GM04503 (cell line): ENCODE data around the gene H2AZ2.
A peak's percentile ranks its signal among the peaks of the same experiment; 100 is the strongest.
"Not testable (repeated sequence)": the region's sequence is repeated elsewhere in the genome, so short reads cannot be mapped to it uniquely, and the experiment has no call there.

Experiments
- DNase-seq: peaks from one replicate; pipeline ENCODE4 v3.0.0-alpha.2; 2012; ENCODE audit warnings: low read depth

The H2AZ2 gene

DNA sequence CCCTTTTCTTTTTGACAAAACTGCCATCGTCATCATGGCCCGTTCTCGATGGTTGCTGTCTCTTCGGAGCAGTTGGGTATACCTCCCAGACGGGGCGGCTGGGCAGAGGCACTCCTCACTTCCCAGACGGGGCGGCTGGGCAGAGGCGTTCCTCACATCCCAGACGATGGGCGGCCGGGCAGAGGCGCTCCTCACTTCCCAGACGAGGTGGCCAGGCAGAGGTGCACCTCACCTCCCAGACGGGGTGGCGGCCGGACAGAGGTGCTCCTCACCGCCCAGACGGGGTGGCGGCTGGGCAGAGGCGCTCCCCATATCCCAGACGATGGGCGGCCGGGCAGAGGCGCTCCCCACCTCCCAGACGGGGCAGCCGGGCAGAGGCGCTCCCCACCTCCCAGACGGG lies 22.9 kb upstream of the H2AZ2 start:
- not testable (repeated sequence) for DNase-seq

DNA sequence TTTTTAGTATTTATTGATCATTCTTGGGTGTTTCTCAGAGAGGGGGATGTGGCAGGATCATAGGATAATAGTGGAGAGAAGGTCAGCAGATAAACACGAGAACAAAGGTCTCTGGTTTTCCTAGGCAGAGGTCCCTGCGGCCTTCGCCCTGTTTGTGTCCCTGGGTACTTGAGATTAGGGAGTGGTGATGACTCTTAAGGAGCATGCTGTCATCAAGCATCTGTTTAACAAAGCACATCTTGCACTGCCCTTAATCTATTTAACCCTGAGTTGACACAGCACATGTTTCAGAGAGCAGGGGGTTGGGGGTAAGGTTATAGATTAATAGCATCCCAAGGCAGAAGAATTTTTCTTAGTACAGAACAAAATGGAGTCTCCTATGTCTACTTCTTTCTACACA lies 22.4 kb upstream of the H2AZ2 start:
- not testable (repeated sequence) for DNase-seq

DNA sequence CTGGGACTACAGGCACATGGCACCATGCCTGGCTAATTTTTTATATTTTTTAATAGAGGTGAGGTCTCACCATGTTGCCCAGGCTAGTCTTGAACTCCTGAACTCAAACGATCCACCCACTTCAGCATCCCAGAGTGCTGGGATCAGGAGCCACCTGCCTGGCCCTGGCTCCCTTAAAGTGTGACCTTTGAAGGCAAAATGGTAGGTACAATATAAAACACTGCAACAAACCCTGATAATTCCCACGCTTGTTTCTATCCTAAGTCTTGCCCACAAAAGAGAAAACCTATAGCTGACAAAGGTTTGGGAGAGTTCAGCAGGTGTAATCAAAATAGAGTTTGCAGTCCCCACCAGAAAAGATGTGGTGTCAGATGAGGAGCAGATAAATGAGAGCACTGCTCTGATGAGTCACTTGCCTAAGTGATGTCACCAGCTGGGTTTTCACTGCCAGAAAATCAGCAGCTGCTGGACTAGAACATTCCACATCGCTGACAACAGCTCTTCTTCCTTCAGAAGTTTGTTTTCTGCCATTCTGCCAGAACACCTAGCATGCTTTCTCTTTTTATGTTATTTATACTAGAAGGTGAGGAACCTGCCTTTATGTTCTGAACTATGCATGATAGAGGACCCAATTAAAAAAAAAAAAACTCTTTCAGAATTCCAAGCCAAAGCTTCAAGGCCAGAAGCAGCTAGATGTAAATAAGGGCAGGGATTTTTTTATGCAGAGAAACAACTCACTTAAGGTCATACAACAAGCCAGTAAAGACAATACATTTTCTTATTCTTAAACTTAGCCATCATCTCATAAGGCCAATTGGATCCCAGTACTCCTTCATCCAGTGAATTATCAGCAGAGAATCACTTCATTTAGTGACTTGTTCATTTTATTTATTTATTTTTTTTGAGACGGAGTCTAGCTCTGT lies 19.4 kb upstream of the H2AZ2 start:
- DNase-seq, result peak; percentile 69

DNA sequence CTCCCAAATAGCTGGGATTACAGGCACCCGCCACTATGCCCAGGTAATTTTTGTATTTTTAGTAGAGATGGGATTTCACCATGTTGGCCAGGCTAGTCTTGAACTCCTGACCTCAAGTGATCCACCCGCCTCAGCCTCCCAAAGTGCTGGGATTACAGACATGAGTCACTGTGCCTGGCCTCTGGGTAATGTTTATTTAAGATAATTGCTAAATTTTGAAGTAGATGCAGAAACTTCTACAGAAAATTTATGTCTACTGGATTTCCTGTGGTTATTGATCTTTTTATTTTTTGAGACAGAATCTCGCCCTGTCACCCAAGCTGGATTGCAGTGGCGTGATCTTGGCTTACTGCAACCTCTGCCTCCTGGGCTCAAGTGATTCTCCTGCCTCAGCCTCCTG lies 14.1 kb upstream of the H2AZ2 start:
- DNase-seq, result not testable (repeated sequence)

DNA sequence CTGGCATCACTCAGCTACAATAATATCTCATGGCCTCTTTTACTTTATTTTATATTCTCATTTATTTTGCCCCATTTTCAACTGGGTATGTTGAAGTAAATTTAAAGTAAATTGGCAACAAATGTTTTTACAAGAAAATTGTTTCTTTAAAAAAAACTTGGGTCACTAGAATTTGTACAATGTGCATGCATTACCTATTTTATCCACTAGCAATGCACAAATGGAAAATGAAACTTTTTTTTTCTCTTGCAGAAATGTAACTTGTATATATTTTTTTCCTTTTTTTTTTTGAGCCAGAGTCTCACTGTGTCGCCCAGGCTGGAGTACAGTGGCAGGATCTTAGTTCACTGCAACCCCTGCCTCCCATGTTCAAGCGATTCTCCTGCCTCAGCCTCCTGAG lies 10.3 kb upstream of the H2AZ2 start:
- DNase-seq, result no peak

DNA sequence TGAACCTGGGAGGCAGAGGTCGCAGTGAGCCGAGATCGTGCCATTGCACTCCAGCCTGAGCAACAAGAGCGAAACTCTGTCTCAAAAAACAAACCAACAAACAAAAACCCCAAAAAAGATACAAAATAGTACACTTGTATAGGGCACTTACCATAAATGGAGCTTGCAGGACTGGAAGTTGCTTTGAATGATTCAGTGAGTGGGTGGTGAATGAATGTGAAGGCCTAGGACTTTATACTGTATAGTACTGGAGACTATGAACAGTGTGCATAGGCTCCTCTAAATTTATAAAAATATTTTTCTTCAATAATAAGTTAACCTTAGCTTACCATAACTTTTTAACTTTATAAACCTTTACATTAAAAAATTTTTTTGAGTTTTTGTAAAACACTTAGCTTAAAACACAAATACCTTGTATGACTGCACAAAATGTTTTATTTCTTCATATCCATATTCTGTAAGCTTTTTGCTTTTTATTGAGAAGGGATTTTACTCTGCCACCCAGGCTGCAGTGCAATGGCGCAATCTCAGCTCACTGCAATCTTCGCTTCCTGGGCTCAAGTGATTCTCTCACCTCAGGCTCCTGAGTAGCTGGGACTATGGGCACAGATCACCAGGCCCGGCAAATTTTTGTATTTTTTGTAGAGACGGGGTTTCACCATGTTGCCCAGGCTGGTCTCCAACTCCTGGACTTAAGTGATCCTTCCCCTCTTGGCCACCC lies 6.9 kb upstream of the H2AZ2 start:
- DNase-seq, result no peak

DNA sequence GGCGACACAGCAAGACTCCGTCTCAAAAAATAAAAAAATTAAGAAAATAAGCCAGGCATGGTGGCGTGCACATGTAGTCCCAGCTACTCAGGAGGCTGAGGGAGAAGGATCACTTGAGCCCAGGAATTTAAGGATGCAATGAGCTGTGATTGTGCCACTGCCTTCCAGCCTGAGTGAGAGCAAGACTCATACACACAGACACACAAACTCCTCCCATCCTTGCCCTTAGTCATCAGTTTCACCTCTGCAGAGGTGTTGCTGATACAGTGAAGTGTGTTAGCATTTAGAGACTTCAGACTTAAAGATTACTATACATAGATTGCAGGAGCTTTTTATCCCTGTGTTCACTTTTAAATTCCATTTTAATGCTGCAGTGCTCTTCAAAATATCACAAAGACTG lies 5.5 kb upstream of the H2AZ2 start:
- DNase-seq, result no peak

DNA sequence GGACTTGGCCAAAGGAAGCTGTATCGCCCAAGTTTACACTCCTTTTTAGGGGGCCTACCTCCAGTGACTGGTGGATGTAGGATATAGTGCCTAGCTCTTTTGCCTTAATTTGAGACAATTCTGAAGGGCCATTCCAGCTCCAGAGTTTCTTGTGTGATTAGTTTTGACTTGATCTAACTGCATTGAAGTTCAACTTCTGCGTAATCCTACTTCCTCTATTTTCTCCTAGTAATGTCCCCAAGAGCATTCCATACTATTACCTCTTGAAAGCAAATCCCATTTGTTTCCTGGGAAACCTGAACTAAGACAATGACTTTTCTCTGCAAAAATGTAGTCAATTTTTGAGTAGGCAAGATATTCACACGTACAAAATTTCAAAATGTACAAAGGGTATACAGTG lies 4.7 kb upstream of the H2AZ2 start:
- DNase-seq, result no peak

DNA sequence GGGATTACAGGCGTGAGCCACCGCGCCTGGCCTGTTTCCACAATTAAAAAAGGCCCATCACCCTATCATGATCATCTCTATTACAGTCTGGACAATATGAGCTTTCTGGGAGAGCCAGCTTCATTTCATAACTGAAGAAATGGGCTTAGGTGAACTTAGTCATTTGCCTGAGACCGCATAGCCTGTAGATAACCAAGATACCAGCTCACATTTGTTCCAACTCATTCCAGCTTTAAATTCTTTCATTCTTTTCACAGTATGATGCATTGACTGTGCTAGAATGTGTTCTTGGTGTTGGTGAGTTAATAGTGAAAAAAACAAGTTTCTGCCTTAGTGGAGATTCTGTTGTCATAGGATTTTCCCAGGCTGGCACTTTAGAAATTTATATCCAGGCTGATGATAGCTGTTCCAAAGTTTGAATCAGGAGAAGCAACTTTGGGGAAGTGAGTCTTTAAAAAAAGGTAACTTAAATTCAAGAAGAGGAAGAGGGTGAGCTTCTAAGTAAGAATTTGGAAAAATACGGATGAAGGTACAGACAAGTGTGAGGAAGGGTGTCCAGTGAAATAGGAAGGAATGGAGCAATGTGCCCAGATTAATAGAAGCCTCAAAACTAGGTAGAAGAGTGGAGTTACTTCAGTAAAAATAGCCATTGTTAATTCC lies 2.1 kb upstream of the H2AZ2 start:
- no peak for DNase-seq

DNA sequence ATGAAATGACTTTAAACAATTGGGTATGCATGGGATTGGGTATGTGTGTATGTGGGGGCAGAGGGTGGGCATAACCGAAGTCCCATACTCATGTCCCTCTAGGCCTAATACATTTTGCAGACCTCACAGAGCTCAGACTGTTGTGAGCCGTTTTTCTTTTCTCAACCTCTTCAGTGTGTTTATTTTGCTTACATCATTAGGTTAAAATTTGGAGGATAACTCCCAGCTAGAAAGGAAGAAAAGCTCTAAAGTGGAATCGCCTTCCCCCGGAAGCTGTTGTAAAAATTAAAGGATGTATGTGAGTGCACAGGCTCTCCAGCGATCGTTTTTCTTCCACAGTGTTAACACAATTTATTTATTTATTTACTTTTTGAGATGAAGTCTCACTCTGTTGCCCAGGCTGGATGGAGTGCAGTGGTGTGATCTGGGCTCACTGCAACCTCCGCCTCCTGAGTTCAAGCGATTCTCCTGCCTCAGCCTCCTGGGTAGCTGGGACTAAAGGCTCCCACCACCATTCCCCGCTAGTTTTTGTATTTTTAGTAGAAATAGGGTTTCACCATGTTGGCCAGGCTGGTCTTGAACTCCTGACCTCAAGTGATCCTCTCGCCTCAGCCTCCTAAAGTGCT lies 1.5 kb upstream of the H2AZ2 start:
- DNase-seq, result no peak

DNA sequence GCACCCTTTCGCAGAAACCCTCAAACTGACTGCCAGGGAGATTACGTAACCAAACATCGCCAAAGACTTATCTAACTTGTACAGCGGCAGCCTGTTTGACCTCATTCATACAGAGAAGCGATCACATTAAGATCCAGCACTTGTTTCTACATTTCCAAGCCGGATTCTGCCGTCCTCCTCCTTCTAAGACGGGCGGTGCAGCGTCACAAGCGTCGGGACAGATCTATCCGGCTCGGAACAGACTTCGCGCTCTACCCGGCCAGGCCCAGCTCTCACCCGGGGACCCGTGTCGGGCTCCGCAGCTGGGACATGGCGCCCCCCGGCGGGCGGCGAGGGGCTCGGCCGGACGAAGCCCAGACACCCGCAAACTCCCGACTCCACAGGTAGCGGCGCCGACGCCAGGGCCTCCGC lies 373 bp downstream of the H2AZ2 start:
- peak; percentile 51 for DNase-seq

DNA sequence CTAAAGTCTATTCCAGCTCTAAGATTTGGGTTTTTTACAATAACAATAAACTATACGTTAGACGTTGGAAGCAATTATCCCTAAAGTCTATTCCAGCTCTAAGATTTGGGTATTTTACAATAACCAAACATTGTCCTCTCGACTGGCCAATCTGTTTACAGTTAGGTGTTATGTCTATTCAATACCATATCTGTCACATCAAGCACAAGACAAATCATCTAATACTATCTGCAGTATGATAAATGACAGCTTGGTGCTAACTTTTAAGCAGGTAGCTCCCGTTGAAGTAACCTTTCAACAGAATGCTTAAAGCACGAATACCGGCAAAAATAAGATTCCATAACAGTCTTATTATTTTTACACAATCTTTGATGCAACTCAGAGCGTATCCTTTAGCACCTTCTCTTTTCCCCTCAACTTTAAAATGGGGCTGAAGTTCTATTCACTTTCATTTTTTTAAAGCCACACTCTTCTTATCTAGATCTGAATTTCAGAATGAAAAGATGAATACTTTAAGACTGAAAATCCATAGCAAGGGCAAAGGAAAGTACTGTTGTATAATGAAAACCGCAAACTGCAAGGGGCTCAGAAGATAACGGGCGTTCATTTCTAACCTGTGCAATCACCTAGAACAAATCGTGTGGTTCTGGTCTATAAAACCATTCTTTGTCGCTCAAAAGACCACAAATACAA lies 925 bp downstream of the H2AZ2 start:
- DNase-seq, result no peak

DNA sequence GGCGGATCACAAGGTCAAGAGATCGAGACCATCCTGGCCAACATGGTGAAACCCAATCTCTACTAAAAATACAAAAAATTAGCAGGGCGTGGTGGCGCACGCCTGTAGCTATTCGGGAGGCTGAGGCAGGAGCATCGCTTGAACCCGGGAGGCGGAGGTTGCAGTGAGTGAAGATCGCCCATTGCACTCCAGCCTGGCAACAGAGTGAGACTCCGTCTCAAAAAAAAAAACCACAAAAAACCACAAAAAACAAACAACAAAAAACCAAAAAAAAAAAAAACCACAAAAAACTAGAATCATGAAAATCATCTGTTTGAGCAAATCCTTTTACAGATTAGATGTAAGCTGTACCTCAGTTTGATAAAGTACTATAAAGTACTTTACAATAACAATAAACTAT lies 1.5 kb downstream of the H2AZ2 start:
- not testable (repeated sequence) for DNase-seq

DNA sequence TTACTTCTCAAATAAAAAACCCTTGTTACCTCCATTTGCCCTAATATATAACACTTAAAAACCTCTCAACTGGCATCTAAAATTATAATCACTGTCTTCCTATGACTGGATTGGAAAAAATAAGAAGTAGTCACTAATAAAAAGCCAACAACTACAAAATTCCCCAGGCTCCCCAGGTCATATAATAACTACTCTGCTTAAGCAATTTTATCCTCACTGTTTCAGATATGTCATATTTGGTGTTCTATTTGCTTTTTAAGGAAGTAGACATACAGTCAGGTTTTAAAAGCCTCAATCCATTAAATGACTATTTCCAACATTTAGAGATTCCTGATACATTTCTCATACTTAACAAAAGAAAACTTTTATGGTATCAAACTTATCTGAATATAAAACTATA lies 2.4 kb downstream of the H2AZ2 start:
- no peak for DNase-seq

DNA sequence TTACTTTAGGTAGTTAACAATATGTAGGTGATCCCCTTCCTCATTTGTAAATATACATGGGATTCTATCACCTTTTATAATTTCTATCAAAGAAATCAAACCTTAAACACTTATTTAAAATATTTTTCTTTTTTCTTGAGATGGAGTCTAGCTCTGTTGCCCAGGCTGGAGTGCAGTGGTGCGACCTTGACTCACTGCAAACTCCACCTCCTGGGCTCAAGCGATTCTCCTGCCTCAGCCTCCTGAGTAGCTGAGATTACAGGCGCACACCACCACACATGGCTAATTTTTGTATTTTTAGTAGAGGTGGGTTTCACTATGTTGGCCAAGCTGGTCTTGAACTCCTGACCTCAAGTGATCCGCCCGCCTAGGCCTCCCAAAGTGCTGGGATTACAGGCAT lies 4.4 kb downstream of the H2AZ2 start:
- not testable (repeated sequence) for DNase-seq

DNA sequence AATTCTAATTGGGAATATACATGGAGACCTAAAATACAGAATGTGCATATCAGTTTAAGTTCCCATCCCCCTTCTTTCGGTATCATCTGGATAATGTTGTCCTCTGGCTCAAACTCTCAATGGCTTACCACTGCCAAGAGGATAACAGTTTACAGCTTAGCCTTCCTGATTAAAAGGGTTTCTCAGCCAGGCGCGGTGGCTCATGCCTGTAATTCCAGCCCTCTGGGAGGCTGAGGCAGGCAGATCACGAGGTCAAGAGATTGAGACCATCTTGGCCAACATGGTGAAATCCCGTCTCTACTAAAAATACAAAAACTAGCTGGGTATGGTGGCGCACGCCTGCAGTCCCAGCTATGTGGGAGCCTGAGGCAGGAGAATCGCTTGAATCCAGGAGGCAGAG lies 5.2 kb downstream of the H2AZ2 start:
- not testable (repeated sequence) for DNase-seq

DNA sequence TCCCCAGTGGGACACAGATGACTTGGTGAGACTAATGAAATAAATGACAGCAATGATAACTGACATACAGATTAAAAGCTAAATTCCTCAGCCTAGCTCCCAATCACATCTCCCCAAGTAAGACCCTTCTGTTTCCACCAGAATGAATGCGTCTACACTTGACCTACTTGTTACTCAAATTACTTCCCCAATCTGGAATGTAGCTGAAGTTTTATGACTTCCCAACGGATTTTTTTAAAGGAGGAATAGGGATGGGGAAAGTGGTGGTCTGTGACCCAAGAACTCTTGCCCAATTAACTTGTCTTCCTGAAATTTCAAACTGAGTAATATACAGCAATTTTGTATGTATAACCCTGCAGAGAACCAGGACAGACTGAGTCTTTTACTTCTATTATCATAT lies 9.1 kb downstream of the H2AZ2 start:
- DNase-seq, result no peak

DNA sequence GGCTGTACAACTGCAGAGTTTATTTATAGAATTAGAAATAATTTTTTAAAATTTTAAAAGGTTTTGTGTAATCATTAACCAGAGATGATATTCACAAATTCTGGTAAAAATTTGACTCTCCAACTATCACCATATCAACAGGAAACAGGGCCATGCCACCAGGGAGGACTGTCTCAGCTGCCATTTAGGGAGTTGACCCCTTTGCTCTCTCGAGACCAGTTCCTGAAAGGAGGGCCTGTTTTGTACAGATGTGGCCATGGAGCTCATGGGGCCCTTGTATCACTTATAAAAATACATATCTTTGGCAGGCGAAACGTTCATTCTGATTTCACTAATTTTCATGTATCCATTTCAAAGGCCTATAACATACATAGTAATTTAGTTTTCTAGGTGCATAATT lies 20.3 kb downstream of the H2AZ2 start:
- DNase-seq, result no peak

DNA sequence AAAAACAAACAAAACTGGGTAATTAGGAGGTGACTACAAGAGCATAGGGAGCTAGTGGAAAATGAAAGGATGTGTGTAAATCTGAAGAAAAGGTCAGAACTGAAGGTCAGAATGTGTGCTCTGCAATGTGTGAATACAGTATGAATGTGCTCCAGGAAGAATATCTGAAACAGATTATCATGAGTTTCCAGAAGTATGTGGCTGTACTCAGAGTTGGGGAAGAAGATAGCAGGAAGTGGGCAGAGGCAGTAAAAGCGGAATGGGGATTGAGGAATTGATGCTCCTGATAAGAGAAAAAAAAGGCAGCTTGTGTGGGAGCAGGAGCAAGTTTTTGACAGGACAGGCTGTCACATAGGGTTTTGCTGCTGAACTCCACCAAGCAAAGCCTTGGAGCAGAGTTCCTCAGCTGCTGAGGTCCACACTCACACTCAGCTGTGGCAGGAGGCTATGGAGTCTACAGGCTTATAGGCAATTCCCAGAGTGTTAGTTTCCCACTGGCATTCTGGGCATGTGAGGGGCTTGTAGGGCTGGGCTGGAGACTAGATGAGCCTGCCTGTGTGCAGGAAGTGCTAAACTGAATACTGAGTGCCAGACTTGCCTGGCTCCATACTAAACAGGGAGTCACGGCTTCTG lies 22.9 kb downstream of the H2AZ2 start:
- peak; percentile 39 for DNase-seq

DNA sequence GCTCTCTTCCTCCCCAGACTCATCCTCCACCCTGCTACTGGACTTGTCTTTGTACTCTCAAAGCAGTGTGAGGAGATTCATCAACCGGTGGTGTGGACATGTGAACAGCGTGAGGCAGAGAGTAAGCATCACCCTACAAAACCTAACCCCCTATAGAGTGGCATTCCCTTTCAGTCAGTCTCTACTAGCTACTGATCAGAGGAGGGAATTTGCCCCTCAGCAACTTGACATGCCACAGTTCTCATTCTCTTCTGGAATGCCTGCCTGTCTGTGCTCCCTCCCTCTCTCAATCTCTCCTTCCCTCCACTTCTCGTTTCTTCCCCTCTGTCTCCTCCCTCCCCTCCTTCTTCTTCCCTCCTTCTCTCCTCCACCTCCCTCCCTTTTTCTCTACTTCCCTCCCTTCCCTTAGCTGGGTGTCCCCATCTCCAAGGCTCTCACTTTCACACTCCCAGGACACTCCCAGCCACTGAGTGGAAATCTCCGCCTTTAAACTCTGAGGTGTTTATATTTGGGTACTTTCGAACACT lies 24.6 kb downstream of the H2AZ2 start:
- DNase-seq, result no peak

DNA sequence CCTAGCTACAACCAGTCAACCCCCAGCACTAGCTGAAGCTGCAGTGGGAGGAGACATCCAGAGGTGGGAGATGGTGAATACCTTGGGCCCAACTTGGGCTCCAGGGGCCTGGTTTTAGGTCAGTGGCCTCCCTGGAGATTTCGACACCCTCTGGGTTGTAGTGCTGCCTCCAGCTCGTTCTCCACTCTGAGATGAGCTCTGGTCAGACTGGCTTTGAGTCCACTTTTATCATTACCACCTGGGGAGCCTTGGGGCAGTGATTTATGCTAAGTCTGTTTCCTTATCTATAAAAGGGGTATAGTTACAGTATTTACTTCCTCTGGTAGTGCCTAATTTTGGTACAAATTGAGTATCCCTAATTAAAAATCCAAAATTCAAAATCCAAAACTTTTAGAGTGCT lies 28.6 kb downstream of the H2AZ2 start:
- no peak for DNase-seq
